HG02943 (cell line): ENCODE data around the gene FGD2.
"Not testable (repeated sequence)": the region's sequence is repeated elsewhere in the genome, so short reads cannot be mapped to it uniquely, and the experiment has no call there.

Source experiments
- ATAC-seq: cut with Tn5 transposase; IDR thresholded peaks from one replicate; pipeline ENCODE4 v1.9.1; 2021; ENCODE audit warnings: mild to moderate bottlenecking, low read depth, moderate library complexity; ENCODE audit not compliant: unreplicated experiment

The FGD2 gene

GRCh38 chr6:37052027-37052628 lies 46.7 kb downstream of the FGD2 start:
- no peak for ATAC-seq

GRCh38 chr6:37053683-37054082 lies 48.2 kb downstream of the FGD2 start:
- no peak for ATAC-seq

GRCh38 chr6:37054171-37054570 lies 48.7 kb downstream of the FGD2 start:
- ATAC-seq: no peak

GRCh38 chr6:37054580-37054979 lies 49.1 kb downstream of the FGD2 start:
- ATAC-seq: no peak

GRCh38 chr6:37056112-37056403 lies 50.6 kb downstream of the FGD2 start:
- no peak for ATAC-seq

- no peak for ATAC-seq
Measured at GRCh38 chr6:37056439-37057127, 51.1 kb downstream of the FGD2 start.

- no peak for ATAC-seq
Measured at GRCh38 chr6:37057128-37057471, 51.6 kb downstream of the FGD2 start.

GRCh38 chr6:37057678-37058077 lies 52.2 kb downstream of the FGD2 start:
- ATAC-seq: no peak

GRCh38 chr6:37058084-37058586 lies 52.7 kb downstream of the FGD2 start:
- no peak for ATAC-seq

GRCh38 chr6:37058984-37059343 lies 53.5 kb downstream of the FGD2 start:
- ATAC-seq: not testable (repeated sequence)

GRCh38 chr6:37059344-37060194 lies 54.1 kb downstream of the FGD2 start:
- ATAC-seq: no peak

- ATAC-seq: no peak
Measured at GRCh38 chr6:37060195-37060559, 54.7 kb downstream of the FGD2 start.

- ATAC-seq: no peak
Measured at GRCh38 chr6:37061157-37061804, 55.8 kb downstream of the FGD2 start.

- no peak for ATAC-seq
Measured at GRCh38 chr6:37062424-37062823, 57.0 kb downstream of the FGD2 start.

GRCh38 chr6:37068356-37069270 lies 63.2 kb downstream of the FGD2 start:
- ATAC-seq: no peak

- no peak for ATAC-seq
Measured at GRCh38 chr6:37069639-37070038, 64.2 kb downstream of the FGD2 start.

GRCh38 chr6:37072526-37072925 lies 67.1 kb downstream of the FGD2 start:
- no peak for ATAC-seq

GRCh38 chr6:37074053-37074827 lies 68.8 kb downstream of the FGD2 start:
- ATAC-seq: no peak

- no peak for ATAC-seq
Measured at GRCh38 chr6:37077191-37077904, 71.9 kb downstream of the FGD2 start.
